ENCODE measurements around the gene BCDIN3D.

The BCDIN3D gene

GRCh38 chr12:49794021-49794420 is 48.9 kb downstream of the BCDIN3D start:
- Histone ChIP-seq H3K4me3 (replicated peaks; ENCODE audit: low read depth, low read length) (no peak overlapping the region), H3K27me3 (replicated peaks; ENCODE audit: control insufficient read depth, insufficient read depth, low read length) (no peaks in the 10 kb centered on the region), H3K36me3 (ENCODE audit: control insufficient read depth, insufficient read depth, low read length) (peaks cover 20% of the 10 kb centered on the region)
- no peak for DNase-seq (ENCODE audit: extremely low read depth, insufficient read length)
- TF ChIP-seq, protein P1, sequence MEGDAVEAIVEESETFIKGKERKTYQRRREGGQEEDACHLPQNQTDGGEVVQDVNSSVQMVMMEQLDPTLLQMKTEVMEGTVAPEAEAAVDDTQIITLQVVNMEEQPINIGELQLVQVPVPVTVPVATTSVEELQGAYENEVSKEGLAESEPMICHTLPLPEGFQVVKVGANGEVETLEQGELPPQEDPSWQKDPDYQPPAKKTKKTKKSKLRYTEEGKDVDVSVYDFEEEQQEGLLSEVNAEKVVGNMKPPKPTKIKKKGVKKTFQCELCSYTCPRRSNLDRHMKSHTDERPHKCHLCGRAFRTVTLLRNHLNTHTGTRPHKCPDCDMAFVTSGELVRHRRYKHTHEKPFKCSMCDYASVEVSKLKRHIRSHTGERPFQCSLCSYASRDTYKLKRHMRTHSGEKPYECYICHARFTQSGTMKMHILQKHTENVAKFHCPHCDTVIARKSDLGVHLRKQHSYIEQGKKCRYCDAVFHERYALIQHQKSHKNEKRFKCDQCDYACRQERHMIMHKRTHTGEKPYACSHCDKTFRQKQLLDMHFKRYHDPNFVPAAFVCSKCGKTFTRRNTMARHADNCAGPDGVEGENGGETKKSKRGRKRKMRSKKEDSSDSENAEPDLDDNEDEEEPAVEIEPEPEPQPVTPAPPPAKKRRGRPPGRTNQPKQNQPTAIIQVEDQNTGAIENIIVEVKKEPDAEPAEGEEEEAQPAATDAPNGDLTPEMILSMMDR (IDR thresholded peaks at IDR 0.05; ENCODE audit: insufficient read depth, low read length, poor library complexity, severe bottlenecking), result no peak

- Histone ChIP-seq H3K36me3 (ENCODE audit: control insufficient read depth, insufficient read depth, low read length) (peaks cover 20% of the 10 kb centered on the region), H3K4me3 (replicated peaks; ENCODE audit: low read depth, low read length) (no peak overlapping the region), H3K27me3 (replicated peaks; ENCODE audit: control insufficient read depth, insufficient read depth, low read length) (no peaks in the 10 kb centered on the region)
- TF ChIP-seq, protein P1 (IDR thresholded peaks at IDR 0.05; ENCODE audit: insufficient read depth, low read length, poor library complexity, severe bottlenecking), result no peak
- DNase-seq (ENCODE audit: extremely low read depth, insufficient read length), result no peak
These were observed 49.3 kb downstream of the BCDIN3D start for GRCh38 chr12:49793620-49794019.

- no peak overlapping the region for H3K4me3 ChIP-seq (replicated peaks; ENCODE audit: low read depth, low read length)
- no peaks in the 10 kb centered on the region for H3K27me3 ChIP-seq (replicated peaks; ENCODE audit: control insufficient read depth, insufficient read depth, low read length)
- H3K36me3 ChIP-seq (ENCODE audit: control insufficient read depth, insufficient read depth, low read length), result peaks cover 17% of the 10 kb centered on the region
- no peak for DNase-seq (ENCODE audit: extremely low read depth, insufficient read length)
- TF ChIP-seq, protein P1 (IDR thresholded peaks at IDR 0.05; ENCODE audit: insufficient read depth, low read length, poor library complexity, severe bottlenecking), result no peak
These were observed 49.8 kb downstream of the BCDIN3D start for GRCh38 chr12:49792976-49793580.

DNA sequence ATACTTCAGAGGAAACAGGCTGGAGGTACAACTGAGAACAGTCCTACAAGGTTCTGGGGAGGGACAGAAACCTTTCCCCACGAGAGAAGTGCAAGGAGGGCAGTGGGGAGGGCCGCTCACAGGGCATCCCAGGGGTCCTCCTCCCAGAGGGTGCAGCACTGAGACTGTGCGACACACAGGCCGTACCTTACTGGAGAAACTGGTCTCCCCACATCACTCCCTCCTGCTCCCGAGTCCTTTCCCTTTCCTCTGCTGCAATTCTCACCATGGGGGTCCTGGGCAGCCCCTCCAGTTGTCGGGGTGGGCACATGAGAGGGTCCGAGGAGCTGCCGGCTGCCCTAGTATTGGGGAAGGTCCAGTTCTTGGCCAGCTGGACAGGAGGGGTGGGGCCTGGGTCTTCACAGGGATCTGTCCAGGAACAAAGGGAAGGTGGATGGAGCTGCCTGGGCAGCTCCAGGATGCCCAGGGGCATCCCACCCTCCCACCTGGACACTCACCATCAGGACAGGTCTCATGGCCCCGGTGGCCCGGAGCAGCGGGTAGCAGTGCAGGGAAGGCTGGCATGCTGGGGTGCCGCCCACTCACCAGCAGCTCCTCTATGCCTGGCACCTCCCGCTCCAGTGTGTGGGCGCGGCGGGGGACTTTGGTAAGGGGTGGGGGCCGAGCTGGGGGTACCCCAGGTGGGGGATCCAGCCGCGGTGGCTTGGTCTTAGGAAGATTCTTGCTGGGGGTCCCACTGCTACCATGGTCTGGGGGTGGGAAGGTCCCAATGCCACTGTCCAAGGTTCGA is 50.5 kb downstream of the BCDIN3D start:
- Histone ChIP-seq H3K36me3 (ENCODE audit: control insufficient read depth, insufficient read depth, low read length) (peaks cover 12% of the 10 kb centered on the region), H3K4me3 (replicated peaks; ENCODE audit: low read depth, low read length) (no peak overlapping the region), H3K27me3 (replicated peaks; ENCODE audit: control insufficient read depth, insufficient read depth, low read length) (no peaks in the 10 kb centered on the region)
- DNase-seq (ENCODE audit: extremely low read depth, insufficient read length), result no peak
- TF ChIP-seq, protein P1 (IDR thresholded peaks at IDR 0.05; ENCODE audit: insufficient read depth, low read length, poor library complexity, severe bottlenecking), result no peak

GRCh38 chr12:49791700-49792099 is 51.2 kb downstream of the BCDIN3D start:
- Histone ChIP-seq H3K36me3 (ENCODE audit: control insufficient read depth, insufficient read depth, low read length) (peaks cover 9% of the 10 kb centered on the region), H3K27me3 (replicated peaks; ENCODE audit: control insufficient read depth, insufficient read depth, low read length) (no peaks in the 10 kb centered on the region), H3K4me3 (replicated peaks; ENCODE audit: low read depth, low read length) (no peak overlapping the region)
- no peak for DNase-seq (ENCODE audit: extremely low read depth, insufficient read length)
- TF ChIP-seq, protein P1 (IDR thresholded peaks at IDR 0.05; ENCODE audit: insufficient read depth, low read length, poor library complexity, severe bottlenecking), result no peak
